Measurements from ENCODE around the gene ARIH2.

The ARIH2 gene

GRCh38 chr3:49021213-49021812 is 102.7 kb downstream of the ARIH2 start:
- TF ChIP-seq SIN3A (IDR thresholded peaks at IDR 0.05; ENCODE audit: borderline replicate concordance, insufficient read depth, low read length) = 0 out of 2 replicates have a peak, but pooled peaks have one; percentile 30
- no peak for TF ChIP-seq FOXP2 (optimal IDR thresholded peaks at IDR 0.05; ENCODE audit: borderline replicate concordance, extremely low read depth, extremely low read length, insufficient read depth)
- peak; percentile 95 for TF ChIP-seq TAF1 (IDR thresholded peaks at IDR 0.05; ENCODE audit: borderline replicate concordance, insufficient read depth, low read length)
- TF ChIP-seq REST (IDR thresholded peaks at IDR 0.05; ENCODE audit: insufficient read depth in 1 of 2, low read depth in 2 of 2, low read length in 2 of 2) = peak in 1 of 2 experiments; percentile 67; a peak in 2 of 4 replicates
- TF ChIP-seq POLR2AphosphoS5 (IDR thresholded peaks at IDR 0.05; ENCODE audit: low read depth, low read length) = peak; percentile 96

GRCh38 chr3:49021813-49022687 is 103.4 kb downstream of the ARIH2 start, which contains the start of gene NDUFAF3:
Gene NDUFAF3, plus strand, starts transcription at chr3:49022121. Its CDS starts 24 bp downstream, at chr3:49022145.
- TF ChIP-seq POLR2AphosphoS5 (IDR thresholded peaks at IDR 0.05; ENCODE audit: low read depth, low read length) (peak; percentile 71), FOXP2 (optimal IDR thresholded peaks at IDR 0.05; ENCODE audit: borderline replicate concordance, extremely low read depth, extremely low read length, insufficient read depth) (no peak), SIN3A (IDR thresholded peaks at IDR 0.05; ENCODE audit: borderline replicate concordance, insufficient read depth, low read length) (peak; percentile 20; the same call in 1 of the 2 replicates), TAF1 (IDR thresholded peaks at IDR 0.05; ENCODE audit: borderline replicate concordance, insufficient read depth, low read length) (no peak; the same call in 1 of the 2 replicates), REST (IDR thresholded peaks at IDR 0.05; ENCODE audit: insufficient read depth in 1 of 2, low read depth in 2 of 2, low read length in 2 of 2) (peak in 1 of 2 experiments; percentile 47; a peak in 1 of 4 replicates)

- no peak for TF ChIP-seq REST (IDR thresholded peaks at IDR 0.05; ENCODE audit: insufficient read depth in 1 of 2, low read depth in 2 of 2, low read length in 2 of 2)
Observed at GRCh38 chr3:49022688-49023171, 104.1 kb downstream of the ARIH2 start.

- TF ChIP-seq REST (IDR thresholded peaks at IDR 0.05; ENCODE audit: insufficient read depth in 1 of 2, low read depth in 2 of 2, low read length in 2 of 2) (no peak), FOXP2 (optimal IDR thresholded peaks at IDR 0.05; ENCODE audit: borderline replicate concordance, extremely low read depth, extremely low read length, insufficient read depth) (no peak), POLR2AphosphoS5 (IDR thresholded peaks at IDR 0.05; ENCODE audit: low read depth, low read length) (no peak), SIN3A (IDR thresholded peaks at IDR 0.05; ENCODE audit: borderline replicate concordance, insufficient read depth, low read length) (no peak), TAF1 (IDR thresholded peaks at IDR 0.05; ENCODE audit: borderline replicate concordance, insufficient read depth, low read length) (no peak)
Observed at GRCh38 chr3:49023775-49024174, 105.1 kb downstream of the ARIH2 start.
